HG03342 (cell line): Measurements from ENCODE around the gene IL37.
A peak's percentile ranks its signal among the peaks of the same experiment; 100 is the strongest.
"Not testable (repeated sequence)": the region's sequence is repeated elsewhere in the genome, so short reads cannot be mapped to it uniquely, and the experiment has no call there.

ENCODE experiments used
- ATAC-seq: cut with Tn5 transposase; IDR thresholded peaks from one replicate; pipeline ENCODE4 v1.9.1; 2021; ENCODE audit warnings: mild to moderate bottlenecking, moderate library complexity; ENCODE audit not compliant: unreplicated experiment

IL37 gene

DNA sequence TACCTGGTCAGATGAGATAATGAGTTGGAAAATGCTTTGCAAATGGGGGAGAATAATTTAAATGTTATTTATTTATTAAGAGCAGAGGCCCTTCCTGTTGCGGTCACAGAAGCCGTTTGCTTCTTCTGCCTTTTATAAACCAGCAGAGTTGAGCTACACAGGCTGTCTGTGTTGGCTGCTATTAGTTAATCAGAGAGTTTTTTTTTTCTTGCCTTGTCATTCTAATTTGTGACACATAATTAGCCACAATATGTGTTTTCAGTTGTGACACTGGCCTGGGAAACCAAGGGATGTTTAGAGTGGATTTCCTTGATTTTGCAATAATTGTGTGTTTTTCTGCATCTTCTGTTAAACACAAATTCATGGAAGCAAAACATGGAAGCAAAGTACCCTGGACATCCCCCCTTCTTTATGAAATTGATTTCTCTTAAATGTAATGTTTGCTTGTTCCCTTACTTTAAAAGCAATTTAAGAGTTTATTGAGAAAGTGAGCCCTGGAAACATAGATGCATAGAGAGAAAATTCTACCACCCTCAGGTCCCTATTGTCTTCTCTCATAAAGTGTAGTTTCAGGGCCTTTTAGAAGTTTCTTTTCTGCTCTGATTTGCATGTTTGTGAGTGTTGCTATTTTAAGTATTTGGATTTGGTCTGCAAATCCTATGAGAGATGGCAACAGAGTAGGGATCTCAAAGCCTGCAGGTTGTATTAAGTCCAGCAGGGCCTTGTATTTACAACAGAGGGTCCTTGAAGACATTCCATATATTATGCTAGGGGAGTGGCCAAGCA is 22.8 kb upstream of the IL37 start:
- no peak for ATAC-seq

GRCh38 chr2:112889976-112890375 is 21.0 kb upstream of the IL37 start:
- ATAC-seq, result no peak

DNA sequence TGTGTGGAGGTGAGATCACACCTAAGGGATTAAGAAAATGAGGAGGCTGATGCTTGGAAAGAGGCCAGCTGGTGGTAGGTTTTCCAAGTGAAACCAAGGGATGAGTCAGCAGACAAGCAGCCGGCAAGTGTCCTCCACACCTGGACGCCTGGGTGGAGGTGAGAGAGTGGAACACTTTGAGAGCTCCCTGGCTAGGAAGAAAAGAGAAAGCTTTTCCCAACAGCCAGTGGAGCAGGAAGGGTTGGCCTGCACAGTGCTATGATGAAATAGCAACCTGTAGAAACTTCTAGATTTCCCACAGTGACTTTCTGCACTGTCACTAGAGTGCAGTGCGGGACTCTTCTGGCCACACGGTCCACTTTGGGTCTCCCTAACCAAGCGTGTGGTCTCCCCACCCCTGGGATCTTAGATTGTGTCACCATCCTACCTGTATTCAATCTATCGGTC is 19.6 kb upstream of the IL37 start:
- ATAC-seq, result no peak

DNA sequence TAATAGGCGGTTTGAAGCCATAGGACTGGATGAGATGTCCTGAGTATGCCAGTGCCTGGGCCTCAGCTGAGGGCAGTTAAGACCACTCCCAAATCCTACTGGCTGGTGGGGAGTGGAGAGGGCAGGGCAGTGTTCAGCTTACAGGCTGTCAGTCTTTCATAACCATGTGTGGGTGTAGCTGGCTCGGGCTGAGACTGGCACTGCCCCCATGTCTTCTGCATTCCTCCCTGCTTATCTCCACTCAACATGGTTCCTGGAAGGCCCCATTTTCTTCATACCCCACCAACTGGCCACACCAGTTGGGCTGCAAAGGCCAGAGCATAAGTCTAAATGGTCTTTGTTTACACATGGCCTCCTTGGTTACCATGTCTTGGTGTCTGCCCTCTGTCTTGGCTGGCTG is 17.2 kb upstream of the IL37 start:
- ATAC-seq, result no peak

DNA sequence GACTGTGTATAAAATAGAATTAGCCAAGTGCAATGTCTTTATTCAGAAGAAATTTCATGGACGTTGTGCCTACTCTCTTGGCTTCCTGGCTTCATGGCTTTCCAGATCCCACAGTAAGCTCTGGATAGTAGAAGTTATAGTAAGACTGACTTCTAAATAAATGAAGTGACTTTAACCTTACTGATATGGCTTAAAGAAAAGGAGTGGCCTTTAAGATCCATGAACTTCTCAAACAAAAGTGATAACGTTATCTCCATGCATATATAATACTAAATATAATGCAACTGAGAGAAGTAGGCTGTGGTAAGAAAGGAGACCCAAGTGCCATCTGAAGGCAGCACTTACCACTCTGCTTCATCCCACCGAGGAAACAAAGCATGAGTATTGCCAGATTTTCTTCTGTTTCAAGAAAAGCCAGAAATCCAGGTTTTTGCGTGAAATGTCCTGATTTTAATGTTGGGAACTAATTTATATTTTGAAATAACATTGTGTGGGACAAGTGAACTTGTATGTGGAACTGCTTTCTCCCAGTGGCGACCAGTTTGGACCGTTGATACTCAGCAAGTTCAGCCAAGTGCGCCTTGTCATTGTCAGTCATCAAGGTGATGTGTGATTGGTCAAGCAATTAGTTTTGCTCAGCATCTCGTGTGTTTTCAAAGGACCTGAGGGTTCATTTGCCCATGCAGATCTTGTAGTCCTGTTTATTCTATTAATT is 13.9 kb upstream of the IL37 start:
- ATAC-seq, result no peak

GRCh38 chr2:112897624-112897978 is 13.4 kb upstream of the IL37 start:
- ATAC-seq, result no peak

- ATAC-seq, result not testable (repeated sequence)
These were observed 9.4 kb upstream of the IL37 start for GRCh38 chr2:112901431-112902065.

DNA sequence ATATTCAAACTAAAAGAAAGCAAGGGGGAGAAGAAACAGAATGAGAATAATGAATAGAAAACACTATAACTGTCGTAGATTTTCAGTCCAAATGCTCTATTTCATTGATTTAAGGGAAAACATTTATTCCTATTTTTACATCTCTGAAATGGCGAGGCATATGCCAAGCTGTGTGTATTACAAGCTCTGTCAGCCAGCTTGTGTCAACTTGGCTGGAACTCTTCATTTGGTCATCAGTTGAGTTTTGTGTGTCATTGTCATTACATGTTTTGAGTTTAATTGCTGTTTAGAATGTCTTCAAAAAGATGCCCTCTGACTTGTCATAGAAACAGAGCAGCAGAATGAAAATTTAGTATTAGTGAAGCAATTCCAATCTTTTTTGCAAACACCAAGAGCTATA is 8.1 kb upstream of the IL37 start:
- ATAC-seq, result no peak

DNA sequence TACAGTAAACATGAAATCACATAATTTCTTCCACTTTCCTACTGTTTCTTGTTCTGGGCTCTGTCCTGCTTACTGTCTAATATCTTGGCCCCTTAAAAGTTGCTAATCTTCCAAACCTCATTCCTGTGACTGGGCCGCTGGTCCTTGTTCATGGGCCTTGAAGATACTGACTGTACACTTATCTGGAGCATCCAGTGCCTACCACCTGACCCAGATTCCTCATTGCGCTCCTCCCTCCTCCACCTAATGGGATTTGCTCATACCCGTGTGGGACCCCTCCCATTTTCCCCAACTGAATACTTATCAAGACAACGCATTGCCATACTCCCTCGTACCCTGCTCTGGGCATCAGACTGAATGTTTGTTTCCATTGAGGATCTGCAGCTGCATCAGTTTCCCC is 6.1 kb upstream of the IL37 start:
- ATAC-seq, result no peak

GRCh38 chr2:112906276-112906675 is 4.7 kb upstream of the IL37 start:
- ATAC-seq, result no peak

DNA sequence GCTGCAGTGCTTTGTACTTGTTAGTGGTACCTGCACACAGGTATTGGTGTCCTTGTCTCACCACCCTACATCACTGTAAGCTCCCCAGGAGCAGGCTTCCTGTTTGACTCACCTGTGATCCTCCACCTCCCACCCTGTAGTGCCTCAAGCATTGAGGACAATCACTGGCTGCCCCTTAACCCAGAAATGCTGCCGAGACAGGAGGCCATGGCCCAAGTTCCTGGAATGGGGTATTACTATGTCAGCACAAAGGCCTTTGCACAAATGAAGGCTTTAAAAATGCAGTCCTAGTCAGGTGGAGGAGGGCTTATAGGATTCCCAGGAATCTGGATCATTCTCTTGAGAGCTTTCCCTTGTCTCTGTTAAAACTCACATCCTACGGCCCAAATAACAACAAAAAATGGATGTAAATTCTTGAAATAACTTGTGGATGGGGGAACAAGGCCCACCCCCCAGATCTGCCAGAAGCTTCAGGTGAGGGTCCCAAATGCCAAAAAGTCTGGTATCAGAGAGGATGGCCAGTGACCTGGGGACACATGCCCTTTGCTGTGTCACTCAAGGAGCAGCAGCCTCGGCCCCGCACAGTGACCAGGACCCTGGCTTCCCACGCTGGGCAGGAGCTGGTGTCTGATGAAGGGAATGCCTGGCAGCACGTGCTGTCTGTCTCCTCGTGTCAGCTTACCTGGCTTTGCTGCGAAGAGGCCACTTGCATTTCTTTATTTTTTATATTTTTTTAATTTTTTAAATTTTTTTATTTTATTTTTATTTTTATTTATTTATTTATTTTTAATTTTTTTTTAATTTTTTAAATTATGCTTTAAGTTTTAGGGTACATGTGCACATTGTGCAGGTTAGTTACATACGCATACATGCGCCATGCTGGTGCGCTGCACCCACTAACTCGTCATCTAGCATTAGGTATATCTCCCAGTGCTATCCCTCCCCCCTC is 3.7 kb upstream of the IL37 start:
- ATAC-seq, result no peak

DNA sequence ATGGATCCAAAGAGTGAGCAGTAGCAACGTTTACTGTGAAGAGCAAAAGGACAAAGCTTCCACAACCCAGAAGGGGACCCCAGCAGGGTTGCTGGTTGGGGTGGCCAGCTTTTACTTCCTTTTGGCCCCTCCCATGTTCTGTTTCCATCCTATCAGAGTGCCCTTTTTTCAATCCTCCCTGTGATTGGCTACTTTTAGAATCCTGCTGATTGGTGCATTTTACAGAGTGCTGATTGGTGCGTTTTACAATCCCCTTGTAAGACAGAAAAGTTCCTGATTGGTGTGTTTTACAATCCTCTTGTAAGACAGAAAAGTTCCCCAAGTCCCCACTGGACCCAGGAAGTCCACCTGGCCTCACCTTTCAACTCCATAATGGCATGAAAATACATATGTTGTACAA is 2.4 kb upstream of the IL37 start:
- ATAC-seq, result not testable (repeated sequence)

DNA sequence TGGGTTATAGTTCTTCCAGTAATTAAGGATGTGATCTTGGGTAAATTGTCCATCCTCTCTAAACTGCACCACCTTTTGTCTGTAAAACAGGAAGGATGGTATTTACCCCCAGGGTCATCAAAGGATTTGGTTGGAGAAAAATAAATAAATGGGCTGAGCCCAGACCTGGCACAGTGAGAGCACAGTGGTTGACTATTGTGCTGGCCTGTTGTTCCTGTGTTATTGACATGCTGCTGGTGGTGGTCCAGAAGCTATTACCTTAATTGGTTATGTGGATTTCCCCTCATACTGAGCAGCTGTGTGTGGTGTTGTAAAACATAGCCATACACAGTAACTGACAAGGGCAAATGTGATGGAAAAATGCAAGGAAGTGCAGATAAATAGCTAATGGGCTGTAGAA is 746 bp upstream of the IL37 start:
- no peak for ATAC-seq

DNA sequence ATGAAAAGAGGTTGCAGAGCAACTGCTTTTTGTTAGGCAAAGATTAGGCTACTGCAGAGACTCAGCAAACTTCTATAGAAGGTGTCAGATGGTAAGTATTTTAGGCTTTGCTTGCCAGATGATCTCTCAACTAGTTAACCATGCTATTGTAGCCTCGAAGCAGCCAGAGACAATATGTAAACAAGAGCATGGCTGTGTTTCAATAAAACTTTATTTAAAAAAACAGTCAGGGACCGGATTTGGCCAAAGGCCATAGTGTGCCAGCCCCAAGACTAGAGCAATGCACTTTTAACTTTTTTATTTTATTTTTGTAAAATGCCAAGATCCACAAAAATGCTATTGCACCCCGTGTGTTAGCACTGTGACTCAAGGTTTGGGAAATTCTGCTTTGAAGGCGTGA is 1.4 kb downstream of the IL37 start:
- ATAC-seq, result no peak

DNA sequence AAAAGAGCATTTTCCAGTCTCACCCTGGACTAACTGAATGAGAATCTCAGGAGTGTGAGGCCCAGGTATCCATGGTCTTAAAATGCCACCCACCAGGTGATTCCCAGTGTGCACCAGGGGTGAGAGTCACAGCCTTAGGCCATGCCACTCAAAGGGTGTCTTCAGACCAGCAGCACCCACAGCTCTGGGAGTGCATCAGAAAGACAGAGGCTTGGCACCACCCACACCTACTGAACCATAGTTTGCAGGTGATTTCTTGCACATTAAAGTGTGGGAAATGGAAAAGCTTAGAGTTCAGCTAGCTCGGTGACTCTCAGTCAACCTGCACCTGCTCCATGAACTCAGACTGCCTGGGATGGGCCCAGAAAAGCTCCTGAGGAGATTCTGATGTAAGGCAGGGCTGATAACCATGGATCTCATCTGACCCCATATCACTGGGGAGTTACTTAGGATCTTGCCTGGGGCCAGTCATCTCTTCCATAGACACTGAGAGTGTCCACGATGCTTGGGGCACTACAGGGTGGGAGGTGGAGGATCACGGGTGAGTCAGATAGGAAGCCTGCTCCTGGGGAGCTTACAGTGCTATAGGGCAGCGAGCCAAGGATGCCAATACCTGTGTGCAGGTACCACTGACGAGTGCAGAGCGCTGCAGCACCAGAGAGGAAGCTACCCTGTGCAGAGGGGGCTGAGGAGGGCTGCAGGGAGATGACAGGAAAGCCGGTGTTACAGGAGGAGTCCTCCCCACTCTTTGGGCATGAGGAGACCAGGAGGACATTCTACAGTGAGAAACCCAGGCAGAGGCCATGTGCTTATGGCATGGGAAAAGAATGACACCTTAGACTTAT is 4.6 kb downstream of the IL37 start:
- ATAC-seq, result no peak

- ATAC-seq, result no peak
These were observed 5.2 kb downstream of the IL37 start for GRCh38 chr2:112916145-112916571.

DNA sequence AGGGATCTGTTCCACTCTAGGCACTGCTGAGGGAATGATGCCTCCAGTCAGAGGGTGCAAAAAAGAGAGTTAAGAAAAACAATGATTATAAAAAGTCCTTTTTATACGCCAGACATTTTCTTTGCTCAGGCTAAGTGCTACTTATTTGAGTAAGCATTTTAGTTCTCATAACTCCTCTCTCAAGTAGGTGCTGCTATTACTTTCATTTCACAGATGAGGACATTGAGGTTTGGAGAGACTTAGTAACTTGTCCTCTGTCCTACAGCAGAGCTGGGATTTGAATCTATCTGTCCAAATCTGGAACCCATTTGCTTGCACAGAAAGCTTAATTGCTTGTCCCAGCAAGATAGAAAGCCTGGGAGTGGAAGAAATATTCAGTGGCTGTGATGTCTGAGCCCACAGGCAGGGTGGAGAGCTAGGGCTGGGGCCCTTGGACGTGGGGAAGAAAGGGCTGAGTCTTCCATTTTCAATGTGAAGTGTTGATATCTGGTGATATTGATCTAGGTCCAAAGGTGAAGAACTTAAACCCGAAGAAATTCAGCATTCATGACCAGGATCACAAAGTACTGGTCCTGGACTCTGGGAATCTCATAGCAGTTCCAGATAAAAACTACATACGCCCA is 5.8 kb downstream of the IL37 start:
- peak; percentile 42 for ATAC-seq

GRCh38 chr2:112917856-112918255 is 6.9 kb downstream of the IL37 start:
- ATAC-seq, result no peak

DNA sequence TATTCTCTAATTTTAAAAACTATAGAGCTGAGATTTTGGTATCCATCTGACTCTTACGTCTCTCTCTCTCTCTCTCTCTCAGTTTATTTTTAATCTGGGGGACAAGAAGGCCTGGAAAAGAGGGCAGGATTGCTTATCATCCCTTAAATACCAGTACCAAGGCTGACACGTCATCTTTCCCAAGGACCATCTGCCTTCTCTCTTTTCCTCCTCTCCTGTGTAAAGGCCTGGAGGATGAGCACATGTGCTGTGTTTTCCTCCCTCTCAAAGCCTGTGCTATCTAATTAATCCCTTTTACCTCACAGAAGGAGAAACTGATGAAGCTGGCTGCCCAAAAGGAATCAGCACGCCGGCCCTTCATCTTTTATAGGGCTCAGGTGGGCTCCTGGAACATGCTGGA is 7.3 kb downstream of the IL37 start:
- no peak for ATAC-seq

DNA sequence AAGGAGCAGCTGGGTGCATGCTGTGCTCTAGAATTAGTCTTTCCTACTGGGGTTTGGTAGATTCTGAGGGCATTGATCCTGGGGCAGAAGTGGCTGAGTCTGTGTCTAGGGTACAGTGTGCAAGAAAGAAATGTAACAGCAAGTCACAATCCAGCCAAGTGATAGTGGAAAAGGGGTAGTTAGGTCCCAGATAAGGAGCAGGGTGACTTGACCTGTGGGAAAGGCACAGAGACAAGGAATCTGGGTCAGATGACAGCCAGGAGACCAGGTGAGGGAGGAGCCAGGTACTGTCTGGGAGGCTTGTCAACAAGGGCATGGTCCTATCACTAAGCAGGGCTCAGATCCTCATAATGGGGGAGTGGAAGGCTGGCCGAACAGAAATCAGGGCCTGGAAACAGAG is 8.1 kb downstream of the IL37 start:
- ATAC-seq, result no peak
